ENCODE data around the gene GFRA4.

GFRA4 gene

DNA sequence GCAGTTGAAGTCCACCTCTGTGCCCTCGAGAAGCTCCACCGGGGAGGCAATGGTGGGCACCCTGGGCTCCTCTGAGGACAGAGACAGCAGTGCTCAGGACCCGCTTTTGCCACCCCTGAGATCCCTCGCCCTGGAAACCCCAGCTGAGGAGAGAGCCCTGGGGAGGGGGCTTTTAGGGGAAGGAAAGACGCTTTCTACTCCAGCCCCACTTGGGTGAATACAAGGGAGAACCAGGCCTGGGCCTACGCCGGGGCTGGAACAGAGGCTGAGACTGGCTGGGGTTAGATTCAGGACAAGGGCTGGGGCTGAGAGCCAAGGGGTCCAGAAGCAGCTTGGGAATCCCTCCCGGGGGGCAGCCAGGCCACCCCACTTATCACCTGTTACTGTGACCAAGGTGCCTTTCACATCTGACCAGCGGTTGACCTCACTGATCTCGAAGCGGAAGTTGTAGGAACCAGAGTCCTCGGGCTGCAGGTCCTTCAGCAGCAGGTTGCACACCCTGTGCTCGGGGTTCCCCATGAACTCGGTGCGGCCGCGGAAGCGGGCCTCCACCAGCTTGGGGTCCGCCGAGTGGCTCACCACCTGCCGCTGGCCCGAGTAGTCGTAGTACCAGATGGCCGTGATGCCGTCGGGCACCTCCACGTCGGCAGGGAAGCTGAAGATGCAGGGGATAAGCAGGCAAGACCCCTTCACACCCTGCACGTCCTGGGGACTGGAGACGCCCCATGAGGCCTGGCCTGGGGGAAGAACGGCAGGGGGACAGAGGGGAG is 43.0 kb upstream of the GFRA4 start:
- no peak for ATAC-seq
- TF ChIP-seq TOX (CRISPR knock-in tag; IDR thresholded peaks at IDR 0.05; ENCODE audit: borderline replicate concordance) (no peak), PPARA (CRISPR knock-in tag; IDR thresholded peaks at IDR 0.05; ENCODE audit: borderline replicate concordance) (no peak), ZNF565 (CRISPR knock-in tag; conservative IDR thresholded peaks at IDR 0.05; ENCODE audit: low read depth) (no peak), RARB (CRISPR knock-in tag; IDR thresholded peaks at IDR 0.05) (no peak), ZNF70 (CRISPR knock-in tag; IDR thresholded peaks at IDR 0.05) (no peak), GLIS3 (CRISPR knock-in tag; IDR thresholded peaks at IDR 0.05) (no peak), ARNTL (CRISPR knock-in tag; IDR thresholded peaks at IDR 0.05; ENCODE audit: borderline replicate concordance, low read depth) (no peak), BACH2 (CRISPR knock-in tag; IDR thresholded peaks at IDR 0.05; ENCODE audit: borderline replicate concordance) (no peak), ESRRG (CRISPR knock-in tag; IDR thresholded peaks at IDR 0.05) (no peak)
- TF ChIP-seq, protein P1, sequence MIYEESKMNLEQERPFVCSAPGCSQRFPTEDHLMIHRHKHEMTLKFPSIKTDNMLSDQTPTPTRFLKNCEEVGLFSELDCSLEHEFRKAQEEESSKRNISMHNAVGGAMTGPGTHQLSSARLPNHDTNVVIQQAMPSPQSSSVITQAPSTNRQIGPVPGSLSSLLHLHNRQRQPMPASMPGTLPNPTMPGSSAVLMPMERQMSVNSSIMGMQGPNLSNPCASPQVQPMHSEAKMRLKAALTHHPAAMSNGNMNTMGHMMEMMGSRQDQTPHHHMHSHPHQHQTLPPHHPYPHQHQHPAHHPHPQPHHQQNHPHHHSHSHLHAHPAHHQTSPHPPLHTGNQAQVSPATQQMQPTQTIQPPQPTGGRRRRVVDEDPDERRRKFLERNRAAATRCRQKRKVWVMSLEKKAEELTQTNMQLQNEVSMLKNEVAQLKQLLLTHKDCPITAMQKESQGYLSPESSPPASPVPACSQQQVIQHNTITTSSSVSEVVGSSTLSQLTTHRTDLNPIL (CRISPR knock-in tag; IDR thresholded peaks at IDR 0.05; ENCODE audit: low read depth): no peak
- TF ChIP-seq, protein P2, sequence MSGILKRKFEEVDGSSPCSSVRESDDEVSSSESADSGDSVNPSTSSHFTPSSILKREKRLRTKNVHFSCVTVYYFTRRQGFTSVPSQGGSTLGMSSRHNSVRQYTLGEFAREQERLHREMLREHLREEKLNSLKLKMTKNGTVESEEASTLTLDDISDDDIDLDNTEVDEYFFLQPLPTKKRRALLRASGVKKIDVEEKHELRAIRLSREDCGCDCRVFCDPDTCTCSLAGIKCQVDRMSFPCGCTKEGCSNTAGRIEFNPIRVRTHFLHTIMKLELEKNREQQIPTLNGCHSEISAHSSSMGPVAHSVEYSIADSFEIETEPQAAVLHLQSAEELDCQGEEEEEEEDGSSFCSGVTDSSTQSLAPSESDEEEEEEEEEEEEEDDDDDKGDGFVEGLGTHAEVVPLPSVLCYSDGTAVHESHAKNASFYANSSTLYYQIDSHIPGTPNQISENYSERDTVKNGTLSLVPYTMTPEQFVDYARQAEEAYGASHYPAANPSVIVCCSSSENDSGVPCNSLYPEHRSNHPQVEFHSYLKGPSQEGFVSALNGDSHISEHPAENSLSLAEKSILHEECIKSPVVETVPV (CRISPR knock-in tag; IDR thresholded peaks at IDR 0.05): no peak
- TF ChIP-seq, protein P3, sequence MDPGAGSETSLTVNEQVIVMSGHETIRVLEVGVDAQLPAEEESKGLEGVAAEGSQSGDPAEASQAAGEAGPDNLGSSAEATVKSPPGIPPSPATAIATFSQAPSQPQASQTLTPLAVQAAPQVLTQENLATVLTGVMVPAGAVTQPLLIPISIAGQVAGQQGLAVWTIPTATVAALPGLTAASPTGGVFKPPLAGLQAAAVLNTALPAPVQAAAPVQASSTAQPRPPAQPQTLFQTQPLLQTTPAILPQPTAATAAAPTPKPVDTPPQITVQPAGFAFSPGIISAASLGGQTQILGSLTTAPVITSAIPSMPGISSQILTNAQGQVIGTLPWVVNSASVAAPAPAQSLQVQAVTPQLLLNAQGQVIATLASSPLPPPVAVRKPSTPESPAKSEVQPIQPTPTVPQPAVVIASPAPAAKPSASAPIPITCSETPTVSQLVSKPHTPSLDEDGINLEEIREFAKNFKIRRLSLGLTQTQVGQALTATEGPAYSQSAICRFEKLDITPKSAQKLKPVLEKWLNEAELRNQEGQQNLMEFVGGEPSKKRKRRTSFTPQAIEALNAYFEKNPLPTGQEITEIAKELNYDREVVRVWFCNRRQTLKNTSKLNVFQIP (CRISPR knock-in tag; IDR thresholded peaks at IDR 0.05; ENCODE audit: borderline replicate concordance, low read depth): no peak

DNA sequence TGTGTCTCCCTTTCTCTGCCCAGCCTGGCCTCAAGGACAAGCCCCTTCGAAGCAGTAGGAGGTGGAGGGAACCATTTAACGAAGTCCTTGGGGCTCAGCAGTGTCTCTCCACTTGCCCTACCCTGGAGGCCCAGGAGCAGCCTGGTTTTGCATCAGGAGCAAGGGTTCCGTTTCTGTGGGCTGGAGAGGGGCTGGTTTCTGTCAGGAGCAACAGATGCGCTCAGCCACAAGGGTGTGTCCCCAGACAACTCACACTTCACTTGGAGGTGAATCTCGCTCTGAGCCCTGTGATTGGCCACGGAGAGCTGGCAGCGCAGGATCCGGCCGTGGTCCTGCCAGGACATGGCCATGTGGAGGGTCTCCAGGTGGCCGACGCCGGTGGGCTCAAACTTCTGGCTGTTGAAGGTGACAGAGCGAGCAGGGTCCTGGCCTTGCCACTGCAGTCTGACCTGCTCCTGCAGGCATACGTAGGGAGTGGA is 42.3 kb upstream of the GFRA4 start:
- ATAC-seq: no peak; the same call in 2 of the 3 replicates
- TF ChIP-seq, protein P3 (CRISPR knock-in tag; IDR thresholded peaks at IDR 0.05; ENCODE audit: borderline replicate concordance, low read depth): no peak
- TF ChIP-seq PPARA (CRISPR knock-in tag; IDR thresholded peaks at IDR 0.05; ENCODE audit: borderline replicate concordance) (no peak), TOX (CRISPR knock-in tag; IDR thresholded peaks at IDR 0.05; ENCODE audit: borderline replicate concordance) (no peak), ISL1 (CRISPR knock-in tag; IDR thresholded peaks at IDR 0.05) (no peak), ARNTL (CRISPR knock-in tag; IDR thresholded peaks at IDR 0.05; ENCODE audit: borderline replicate concordance, low read depth) (no peak)

DNA sequence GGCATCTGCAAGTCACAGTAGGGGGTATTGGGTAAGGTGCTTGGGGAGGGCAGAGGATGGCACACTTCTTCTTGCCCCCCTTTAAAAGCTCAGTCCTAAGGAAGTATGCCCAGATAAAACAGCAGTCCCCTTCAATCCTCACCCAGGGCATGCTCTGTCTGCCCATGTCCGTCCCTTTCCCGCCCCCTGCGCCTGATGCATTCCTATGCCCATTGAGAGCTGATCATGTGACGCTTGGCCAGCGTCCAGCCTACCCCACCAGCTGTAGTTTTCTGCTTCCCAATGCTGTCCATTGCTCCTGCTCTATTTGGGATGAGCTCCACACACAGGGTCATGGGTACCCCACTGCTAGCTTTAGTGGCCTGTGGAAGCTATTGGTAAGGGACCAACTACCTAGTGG is 40.9 kb upstream of the GFRA4 start:
- TF ChIP-seq, protein P4, sequence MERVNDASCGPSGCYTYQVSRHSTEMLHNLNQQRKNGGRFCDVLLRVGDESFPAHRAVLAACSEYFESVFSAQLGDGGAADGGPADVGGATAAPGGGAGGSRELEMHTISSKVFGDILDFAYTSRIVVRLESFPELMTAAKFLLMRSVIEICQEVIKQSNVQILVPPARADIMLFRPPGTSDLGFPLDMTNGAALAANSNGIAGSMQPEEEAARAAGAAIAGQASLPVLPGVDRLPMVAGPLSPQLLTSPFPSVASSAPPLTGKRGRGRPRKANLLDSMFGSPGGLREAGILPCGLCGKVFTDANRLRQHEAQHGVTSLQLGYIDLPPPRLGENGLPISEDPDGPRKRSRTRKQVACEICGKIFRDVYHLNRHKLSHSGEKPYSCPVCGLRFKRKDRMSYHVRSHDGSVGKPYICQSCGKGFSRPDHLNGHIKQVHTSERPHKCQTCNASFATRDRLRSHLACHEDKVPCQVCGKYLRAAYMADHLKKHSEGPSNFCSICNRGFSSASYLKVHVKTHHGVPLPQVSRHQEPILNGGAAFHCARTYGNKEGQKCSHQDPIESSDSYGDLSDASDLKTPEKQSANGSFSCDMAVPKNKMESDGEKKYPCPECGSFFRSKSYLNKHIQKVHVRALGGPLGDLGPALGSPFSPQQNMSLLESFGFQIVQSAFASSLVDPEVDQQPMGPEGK (CRISPR knock-in tag; IDR thresholded peaks at IDR 0.05; ENCODE audit: borderline replicate concordance): no peak
- no peak for TF ChIP-seq ISL1 (CRISPR knock-in tag; IDR thresholded peaks at IDR 0.05)
- no peak for ATAC-seq

DNA sequence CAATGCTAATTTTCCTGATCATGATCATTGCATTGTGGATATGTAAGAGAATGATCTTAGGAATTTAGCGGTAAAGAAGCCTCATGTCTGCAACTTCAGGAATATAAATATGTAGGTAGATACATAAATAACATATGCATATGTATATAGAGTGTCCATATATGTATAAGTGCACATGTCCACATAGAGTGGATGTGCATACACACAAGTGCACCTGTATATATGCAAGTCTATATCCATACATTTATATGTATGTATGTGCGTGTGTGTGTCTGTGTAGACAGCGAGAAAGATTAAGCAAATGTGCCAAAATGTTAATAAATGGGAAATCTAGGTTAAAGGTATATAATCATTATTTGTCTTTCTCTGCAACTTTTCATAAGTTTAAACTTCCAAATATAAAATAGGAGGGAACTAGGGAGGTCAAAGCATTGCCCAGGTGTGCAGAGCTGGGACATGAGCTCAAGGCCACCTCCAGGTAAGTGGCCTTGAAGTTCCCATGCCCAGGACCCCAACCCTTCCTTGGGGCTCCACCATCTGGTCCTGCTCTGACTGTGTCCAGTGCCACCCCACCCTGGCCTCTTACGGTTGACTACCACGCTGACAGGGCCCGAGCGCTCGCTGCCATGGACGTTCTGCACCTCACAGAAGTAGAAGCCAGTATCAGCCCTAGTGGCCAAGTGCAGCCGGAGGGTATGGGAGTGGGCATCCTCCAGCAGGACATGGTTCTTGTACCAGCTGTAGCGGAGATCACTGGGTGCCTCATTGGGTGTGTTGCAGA is 39.6 kb upstream of the GFRA4 start:
- no peak for ATAC-seq
- TF ChIP-seq ZNF565 (CRISPR knock-in tag; conservative IDR thresholded peaks at IDR 0.05; ENCODE audit: low read depth): no peak
- TF ChIP-seq ESRRG (CRISPR knock-in tag; IDR thresholded peaks at IDR 0.05): no peak
- no peak for TF ChIP-seq ZNF70 (CRISPR knock-in tag; IDR thresholded peaks at IDR 0.05)
- TF ChIP-seq SNAI2 (CRISPR knock-in tag; IDR thresholded peaks at IDR 0.05): no peak
- TF ChIP-seq TCF4 (CRISPR knock-in tag; IDR thresholded peaks at IDR 0.05; ENCODE audit: borderline replicate concordance): no peak
- no peak for TF ChIP-seq PPARA (CRISPR knock-in tag; IDR thresholded peaks at IDR 0.05; ENCODE audit: borderline replicate concordance)
- TF ChIP-seq, protein P1 (CRISPR knock-in tag; IDR thresholded peaks at IDR 0.05; ENCODE audit: low read depth): no peak
- TF ChIP-seq, protein P2 (CRISPR knock-in tag; IDR thresholded peaks at IDR 0.05): no peak
- TF ChIP-seq OSR1 (CRISPR knock-in tag; IDR thresholded peaks at IDR 0.05): no peak
